Measurements from ENCODE around the gene DTNB.

The DTNB gene

GRCh38 chr2:25491003-25491696 lies 182.2 kb downstream of the DTNB start:
- Histone ChIP-seq H3K4me3 (ENCODE audit: insufficient read depth, low read length, poor library complexity, severe bottlenecking) (no peak overlapping the region), H3F3A (ENCODE audit: insufficient read depth) (no peaks in the 10 kb centered on the region), H3K27ac (ENCODE audit: low read depth, low read length) (no peak overlapping the region), H3K9me2 (replicated peaks; ENCODE audit: insufficient read depth, low read length) (no peaks in the 10 kb centered on the region), H4K20me1 (ENCODE audit: low read depth, low read length) (no peaks in the 10 kb centered on the region), H3K36me3 (ENCODE audit: low read length) (no peaks in the 10 kb centered on the region), H3K27me3 (ENCODE audit: low read length) (no peaks in the 10 kb centered on the region), H2AFZ (ENCODE audit: low read depth, low read length, severe bottlenecking) (no peak overlapping the region), H3K79me2 (ENCODE audit: insufficient read depth, low read length) (no peaks in the 10 kb centered on the region), H3K9ac (ENCODE audit: low read length) (no peak overlapping the region), H3K9me3 (ENCODE audit: insufficient read depth, low read length) (no peaks in the 10 kb centered on the region), H3K4me2 (ENCODE audit: low read depth, low read length, poor library complexity, severe bottlenecking) (no peak overlapping the region)
- TF ChIP-seq EZH2phosphoT487 (conservative IDR thresholded peaks at IDR 0.05; ENCODE audit: low read length) (no peak), CTCF (IDR thresholded peaks at IDR 0.05; ENCODE audit: insufficient read depth, low read length, poor library complexity, severe bottlenecking) (no peak)

- Histone ChIP-seq H3K4me3 (ENCODE audit: insufficient read depth, low read length, poor library complexity, severe bottlenecking) (no peak overlapping the region), H2AFZ (ENCODE audit: low read depth, low read length, severe bottlenecking) (no peak overlapping the region), H3K27ac (ENCODE audit: low read depth, low read length) (no peak overlapping the region), H3K4me2 (ENCODE audit: low read depth, low read length, poor library complexity, severe bottlenecking) (no peak overlapping the region), H3K9me2 (replicated peaks; ENCODE audit: insufficient read depth, low read length) (no peaks in the 10 kb centered on the region), H3K36me3 (ENCODE audit: low read length) (no peaks in the 10 kb centered on the region), H4K20me1 (ENCODE audit: low read depth, low read length) (no peaks in the 10 kb centered on the region), H3K9ac (ENCODE audit: low read length) (no peak overlapping the region), H3K27me3 (ENCODE audit: low read length) (no peaks in the 10 kb centered on the region), H3K9me3 (ENCODE audit: insufficient read depth, low read length) (no peaks in the 10 kb centered on the region), H3F3A (ENCODE audit: insufficient read depth) (no peaks in the 10 kb centered on the region), H3K79me2 (ENCODE audit: insufficient read depth, low read length) (no peaks in the 10 kb centered on the region)
- TF ChIP-seq CTCF (IDR thresholded peaks at IDR 0.05; ENCODE audit: insufficient read depth, low read length, poor library complexity, severe bottlenecking) = no peak
- TF ChIP-seq EZH2phosphoT487 (conservative IDR thresholded peaks at IDR 0.05; ENCODE audit: low read length) = no peak
Measured at GRCh38 chr2:25490217-25490616, 183.2 kb downstream of the DTNB start.

DNA sequence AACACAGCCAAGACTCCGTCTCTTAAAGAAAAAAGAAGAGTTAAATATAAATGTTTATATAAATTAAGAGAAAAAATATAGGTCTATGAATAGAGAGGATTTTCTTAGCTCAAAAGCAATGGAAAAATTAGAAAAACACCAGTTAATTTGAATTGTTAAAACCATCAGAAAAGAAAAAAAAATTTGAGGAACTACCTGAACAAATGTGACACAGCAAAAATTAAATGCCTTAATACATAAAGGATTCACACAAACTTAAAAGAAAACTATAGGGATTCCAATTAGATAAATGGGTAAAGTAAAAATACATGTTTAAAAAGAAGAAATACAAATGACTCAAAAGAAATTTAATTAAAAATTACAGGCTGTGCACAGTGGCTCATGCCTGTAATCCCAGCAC lies 183.7 kb downstream of the DTNB start:
- no peaks in the 10 kb centered on the region for H3K9me3 ChIP-seq (ENCODE audit: insufficient read depth, low read length)
- no peak overlapping the region for H3K9ac ChIP-seq (ENCODE audit: low read length)
- H3K27ac ChIP-seq (ENCODE audit: low read depth, low read length) = no peak overlapping the region
- TF ChIP-seq CTCF (IDR thresholded peaks at IDR 0.05; ENCODE audit: insufficient read depth, low read length, poor library complexity, severe bottlenecking) (no peak), EZH2phosphoT487 (conservative IDR thresholded peaks at IDR 0.05; ENCODE audit: low read length) (no peak)
- no peaks in the 10 kb centered on the region for H4K20me1 ChIP-seq (ENCODE audit: low read depth, low read length)
- H3K27me3 ChIP-seq (ENCODE audit: low read length) = no peaks in the 10 kb centered on the region
- no peaks in the 10 kb centered on the region for H3K9me2 ChIP-seq (replicated peaks; ENCODE audit: insufficient read depth, low read length)
- H3K4me2 ChIP-seq (ENCODE audit: low read depth, low read length, poor library complexity, severe bottlenecking) = no peak overlapping the region
- no peaks in the 10 kb centered on the region for H3K79me2 ChIP-seq (ENCODE audit: insufficient read depth, low read length)
- H3F3A ChIP-seq (ENCODE audit: insufficient read depth) = no peaks in the 10 kb centered on the region
- no peak overlapping the region for H3K4me3 ChIP-seq (ENCODE audit: insufficient read depth, low read length, poor library complexity, severe bottlenecking)
- no peak overlapping the region for H2AFZ ChIP-seq (ENCODE audit: low read depth, low read length, severe bottlenecking)
- H3K36me3 ChIP-seq (ENCODE audit: low read length) = no peaks in the 10 kb centered on the region
